NCI-H187 (cell line): Measurements from ENCODE around the gene FHIT.

Experiments
- DNase-seq, 2 experiments: peaks; one replicate each; lab custom pipeline; 2025; lab: John Stamatoyannopoulos, UW

The FHIT gene

GRCh38 chr3:60160822-60161748, 1090.2 kb downstream of the FHIT start:
- no peak for DNase-seq

GRCh38 chr3:60160111-60160821, 1091.0 kb downstream of the FHIT start:
- no peak for DNase-seq

GRCh38 chr3:60158035-60158434, 1093.2 kb downstream of the FHIT start:
- DNase-seq: no peak

GRCh38 chr3:60154011-60154410, 1097.2 kb downstream of the FHIT start:
- no peak for DNase-seq

GRCh38 chr3:60153221-60153999, 1097.8 kb downstream of the FHIT start:
- no peak for DNase-seq

GRCh38 chr3:60149501-60149900, 1101.8 kb downstream of the FHIT start:
- no peak for DNase-seq

GRCh38 chr3:60147249-60147950, 1103.9 kb downstream of the FHIT start:
- no peak for DNase-seq

GRCh38 chr3:60146121-60146520, 1105.1 kb downstream of the FHIT start:
- no peak for DNase-seq

GRCh38 chr3:60144071-60144470, 1107.2 kb downstream of the FHIT start:
- no peak for DNase-seq

GRCh38 chr3:60142009-60142408, 1109.2 kb downstream of the FHIT start:
- no peak for DNase-seq

GRCh38 chr3:60140160-60140559, 1111.1 kb downstream of the FHIT start:
- no peak for DNase-seq

GRCh38 chr3:60136601-60137000, 1114.7 kb downstream of the FHIT start:
- no peak for DNase-seq

GRCh38 chr3:60135474-60135873, 1115.8 kb downstream of the FHIT start:
- DNase-seq: no peak

GRCh38 chr3:60133269-60134162, 1117.7 kb downstream of the FHIT start:
- DNase-seq: no peak

- DNase-seq: no peak
These were observed 1119.6 kb downstream of the FHIT start for GRCh38 chr3:60131618-60132017.

GRCh38 chr3:60126511-60127304, 1124.5 kb downstream of the FHIT start:
- no peak for DNase-seq

- DNase-seq: no peak
These were observed 1125.6 kb downstream of the FHIT start for GRCh38 chr3:60125686-60126085.

- no peak for DNase-seq
These were observed 1131.0 kb downstream of the FHIT start for GRCh38 chr3:60120245-60120644.

GRCh38 chr3:60114191-60114590, 1137.1 kb downstream of the FHIT start:
- no peak for DNase-seq

- no peak for DNase-seq
These were observed 1144.0 kb downstream of the FHIT start for GRCh38 chr3:60107275-60107674.
